B cell (primary cell): ENCODE measurements around the gene MAD1L1. TPM values are rescaled to one million over a fixed set of nuclear protein-coding genes. Genes with fewer than 3 reads are reported as not detected.

Source experiments
- ATAC-seq: fragments of 200-7000 bp; cut with Tn5 transposase; one replicate; pipeline ENCODE4 v1.10.0; 2021; ENCODE audit warnings: low read depth, mild to moderate bottlenecking, moderate number of reproducible peaks, moderate library complexity
- CTCF ChIA-PET: fragments of 350-600 bp; sonication (Branson Sonifier 250); formaldehyde crosslinking; loops from one replicate; lab custom pipeline; 2021; ENCODE audit warnings: antibody characterized with exemption, inconsistent platforms; lab: Charles Lee
- POLR2A ChIA-PET: fragments of 350-600 bp; sonication (Branson Sonifier 250); formaldehyde crosslinking; loops from one replicate; lab custom pipeline; 2021; ENCODE audit warnings: antibody characterized with exemption; lab: Charles Lee
- DNase-seq: peaks from one replicate; pipeline ENCODE4 v3.0.0; 2013
- H2AFZ ChIP-seq: 2 replicates; pipeline ENCODE4 v1.6.1; 2012; ENCODE audit warnings: mild to moderate bottlenecking, low read depth, low read length; ENCODE audit not compliant: insufficient read depth, poor library complexity, severe bottlenecking
- H3K27ac ChIP-seq, 2 donors: 1 replicate in 1 of 2; 2 replicates in 1 of 2; pipeline ENCODE4 v1.5.1; 2012 to 2013; ENCODE audit warnings: low read length in 2 of 2, mild to moderate bottlenecking in 2 of 2, moderate library complexity in 1 of 2
- H3K27me3 ChIP-seq, 4 experiments: fragments of 200-600 bp in 1 of 4; sonication (generic) in 1 of 4; replicated peaks in 1 of 4; 1 replicate in 2 of 4; 2 replicates in 2 of 4; pipeline versions ENCODE4 v1.6.1 to v1.7.0; 2013 to 2016; ENCODE audit warnings: low read length in 3 of 4, mild to moderate bottlenecking in 2 of 4, mixed read lengths in 1 of 4, moderate library complexity in 1 of 4; ENCODE audit not compliant: insufficient read depth in 4 of 4, control insufficient read depth in 3 of 4; ENCODE audit errors: control extremely low read depth in 1 of 4
- H3K36me3 ChIP-seq, 2 experiments: replicated peaks in 1 of 2; 1 replicate in 1 of 2; 2 replicates in 1 of 2; pipeline versions ENCODE4 v1.6.1 to v1.7.1; 2013; ENCODE audit warnings: low read length in 1 of 2; ENCODE audit not compliant: insufficient read depth in 2 of 2, control insufficient read depth in 1 of 2; ENCODE audit errors: control extremely low read depth in 1 of 2, extremely low read depth in 1 of 2
- H3K4me1 ChIP-seq, 2 donors: fragments of 200-600 bp in 1 of 2; sonication (generic) in 1 of 2; 1 replicate in 1 of 2; 2 replicates in 1 of 2; pipeline versions ENCODE4 v1.5.1 to v1.6.1; 2013 to 2017; ENCODE audit warnings: low read length in 2 of 2; ENCODE audit not compliant: control insufficient read depth in 2 of 2, insufficient read depth in 2 of 2
- H3K4me2 ChIP-seq: replicated peaks from 2 replicates; pipeline ENCODE3; 2012; ENCODE audit warnings: mild to moderate bottlenecking, low read depth, low read length; ENCODE audit not compliant: poor library complexity, severe bottlenecking
- H3K4me3 ChIP-seq, 5 experiments: fragments of 200-600 bp in 1 of 5; sonication (generic) in 1 of 5; 1 replicate in 3 of 5; 2 replicates in 2 of 5; pipeline versions ENCODE4 v1.5.1 to v1.7.0; 2011 to 2016; ENCODE audit warnings: low read length in 4 of 5, mild to moderate bottlenecking in 4 of 5, low read depth in 2 of 5, control low read depth in 1 of 5, moderate library complexity in 1 of 5; ENCODE audit not compliant: insufficient read depth in 1 of 5; ENCODE audit errors: control extremely low read depth in 1 of 5, extremely low read depth in 1 of 5
- H3K79me2 ChIP-seq: fragments of 200-600 bp; sonication (generic); one replicate; pipeline ENCODE4 v1.6.0; 2016; ENCODE audit warnings: low read length; ENCODE audit not compliant: control insufficient read depth, insufficient read depth
- H3K9ac ChIP-seq: fragments of 200-600 bp; sonication (generic); 2 replicates; pipeline ENCODE4 v1.6.1; 2017; ENCODE audit warnings: mild to moderate bottlenecking, low read length, moderate library complexity
- H3K9me3 ChIP-seq, 3 donors: one replicate each; pipeline versions ENCODE4 v1.6.1 to v1.7.1; 2013; ENCODE audit warnings: low read length in 2 of 3; ENCODE audit not compliant: control insufficient read depth in 2 of 3, insufficient read depth in 1 of 3; ENCODE audit errors: control extremely low read depth in 1 of 3
- H4K20me1 ChIP-seq: 2 replicates; pipeline ENCODE4 v1.6.0; 2012; ENCODE audit warnings: mild to moderate bottlenecking, low read length; ENCODE audit not compliant: insufficient read depth, control insufficient read depth, poor library complexity, severe bottlenecking
- H3K27ac Mint-ChIP-seq: one replicate; pipeline ENCODE4 v1.8.0; 2021; ENCODE audit warnings: mixed read lengths
- H3K27me3 Mint-ChIP-seq: one replicate; pipeline ENCODE4 v1.8.0; 2021; ENCODE audit warnings: mixed read lengths
- H3K4me1 Mint-ChIP-seq: one replicate; pipeline ENCODE4 v1.8.0; 2021; ENCODE audit warnings: mixed read lengths
- H3K4me3 Mint-ChIP-seq: one replicate; pipeline ENCODE4 v1.8.0; 2021; ENCODE audit warnings: mixed read lengths
- H3K9me3 Mint-ChIP-seq: one replicate; pipeline ENCODE4 v1.8.0; 2022; ENCODE audit warnings: mixed read lengths; ENCODE audit not compliant: insufficient read depth
- EZH2 ChIP-seq: IDR thresholded peaks from 2 replicates; pipeline ENCODE4 v1.6.1; 2012; ENCODE audit warnings: borderline replicate concordance, low read depth, mild to moderate bottlenecking, moderate library complexity, low read length; ENCODE audit not compliant: insufficient read depth, poor library complexity, severe bottlenecking
- WGBS: methylation state at CpG from one replicate; pipeline ENCODE4 v1.1.5; 2013; ENCODE audit warnings: missing lambda C conversion rate; ENCODE audit not compliant: insufficient coverage; 5-methylcytosine and 5-hydroxymethylcytosine counted together
- intact Hi-C: fragments of 100-400 bp; cut with micrococcal nuclease; formaldehyde crosslinking; loops from one replicate; pipeline ENCODE4 v1.10.0; 2022
- polyA plus RNA-seq: library from polyadenylated mRNA; depleted of rRNA; stranded (reverse); fragments of >200 nt; gene quantifications from 2 replicates; pipeline ENCODE4 v1.2.3, GENCODE V29; 2012
- total RNA-seq, 2 donors: library from RNA; stranded (reverse); fragments of 120-200 nt in 1 of 2; gene quantifications; 1 replicate in 1 of 2; 2 replicates in 1 of 2; pipeline versions ENCODE4 v1.2.3 to v1.2.4, GENCODE V29; 2013 to 2022
- TF ChIP-seq, protein P1 (sequence below): fragments of 200-600 bp; IDR thresholded peaks from one replicate; pipeline ENCODE4 v1.8.0; 2022; ENCODE audit warnings: antibody characterized with exemption, mild to moderate bottlenecking

Gene MAD1L1
- total and polyA plus RNA-seq, 2 donors (not counting 1 experiment from before 2014, with no cell fraction given): 86.7 to 110 TPM

DNA sequence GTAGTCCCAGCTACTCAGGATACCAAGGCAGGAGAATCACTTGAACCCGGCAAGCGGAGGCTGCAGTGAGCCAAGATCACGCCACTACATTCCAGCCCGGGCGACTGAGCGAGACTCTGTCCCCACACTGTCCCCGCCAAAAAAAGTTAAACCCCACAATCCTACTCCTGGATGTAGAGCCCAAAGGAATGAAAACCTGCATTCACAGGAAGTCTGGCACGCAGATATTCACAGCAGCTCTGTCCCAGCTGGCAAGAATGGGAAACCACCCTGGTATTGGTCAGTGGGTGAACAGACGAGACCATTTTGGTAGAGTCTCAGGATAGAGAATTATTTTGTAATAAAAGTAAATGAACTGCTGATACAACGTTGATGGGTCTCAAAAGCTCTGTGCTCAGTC is 225.2 kb downstream of the MAD1L1 start:
- Histone ChIP-seq H2AFZ (no peak overlapping the region), H3K9ac (no peak overlapping the region), H3K36me3 (peaks cover 0 to 3% of the 10 kb centered on the region in 2 experiments), H3K27ac (no peak overlapping the region), H3K4me2 (no peak overlapping the region), H3K4me1 (peaks cover 10 to 15% of the 10 kb centered on the region in 2 donors), H3K27me3 (no peaks in the 10 kb centered on the region), H3K79me2 (peaks cover 4% of the 10 kb centered on the region), H3K9me3 (no peaks in the 10 kb centered on the region), H4K20me1 (no peaks in the 10 kb centered on the region), H3K4me3 (no peak overlapping the region)
- no peak overlapping the region for H3K4me3 Mint-ChIP-seq
- H3K27ac Mint-ChIP-seq: no peak overlapping the region
- ATAC-seq: no peak
- H3K4me1 Mint-ChIP-seq: peaks cover 19% of the 10 kb centered on the region
- 97% methylated on average over 10 of the region's 10 CpGs for WGBS
- H3K27me3 Mint-ChIP-seq: no peaks in the 10 kb centered on the region
- CTCF ChIA-PET: interaction anchor here (1.0 kb wide), 1 partner anchor 88 kb away, joined by 3 read pairs; no protein-coding TSS in a partner anchor
- POLR2A ChIA-PET: no interaction called here
- no peaks in the 10 kb centered on the region for H3K9me3 Mint-ChIP-seq
- intact Hi-C loops: no loop called here
- TF ChIP-seq EZH2: no peak
- TF ChIP-seq, protein P1, sequence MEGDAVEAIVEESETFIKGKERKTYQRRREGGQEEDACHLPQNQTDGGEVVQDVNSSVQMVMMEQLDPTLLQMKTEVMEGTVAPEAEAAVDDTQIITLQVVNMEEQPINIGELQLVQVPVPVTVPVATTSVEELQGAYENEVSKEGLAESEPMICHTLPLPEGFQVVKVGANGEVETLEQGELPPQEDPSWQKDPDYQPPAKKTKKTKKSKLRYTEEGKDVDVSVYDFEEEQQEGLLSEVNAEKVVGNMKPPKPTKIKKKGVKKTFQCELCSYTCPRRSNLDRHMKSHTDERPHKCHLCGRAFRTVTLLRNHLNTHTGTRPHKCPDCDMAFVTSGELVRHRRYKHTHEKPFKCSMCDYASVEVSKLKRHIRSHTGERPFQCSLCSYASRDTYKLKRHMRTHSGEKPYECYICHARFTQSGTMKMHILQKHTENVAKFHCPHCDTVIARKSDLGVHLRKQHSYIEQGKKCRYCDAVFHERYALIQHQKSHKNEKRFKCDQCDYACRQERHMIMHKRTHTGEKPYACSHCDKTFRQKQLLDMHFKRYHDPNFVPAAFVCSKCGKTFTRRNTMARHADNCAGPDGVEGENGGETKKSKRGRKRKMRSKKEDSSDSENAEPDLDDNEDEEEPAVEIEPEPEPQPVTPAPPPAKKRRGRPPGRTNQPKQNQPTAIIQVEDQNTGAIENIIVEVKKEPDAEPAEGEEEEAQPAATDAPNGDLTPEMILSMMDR: no peak
- no peak for DNase-seq

DNA sequence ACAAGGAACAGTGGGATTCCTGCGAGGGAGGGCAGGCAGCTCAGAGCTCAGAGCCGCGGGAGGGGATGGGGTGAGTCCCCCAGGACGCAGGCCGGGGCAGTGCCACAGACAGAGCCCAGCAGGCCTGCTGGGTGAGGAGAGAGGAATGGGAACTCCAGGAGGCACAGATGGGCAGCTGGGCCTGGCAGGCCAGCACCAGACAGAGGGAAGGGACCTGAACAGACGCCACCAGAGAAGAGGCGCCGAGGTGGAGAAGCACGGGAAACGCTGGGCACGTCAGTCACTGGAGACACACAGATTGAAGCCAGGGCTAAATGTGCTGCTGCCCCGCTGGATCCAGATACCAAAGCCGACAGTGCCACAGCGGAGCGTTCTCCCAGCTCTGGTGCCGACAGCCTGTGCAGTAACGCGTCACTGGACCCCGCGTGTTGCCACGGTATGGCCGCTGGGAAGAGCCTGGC is 225.8 kb downstream of the MAD1L1 start:
- intact Hi-C loops: no loop called here
- Mint-ChIP-seq H3K9me3 (no peaks in the 10 kb centered on the region), H3K4me3 (no peak overlapping the region), H3K27me3 (no peaks in the 10 kb centered on the region), H3K4me1 (peaks cover 19% of the 10 kb centered on the region), H3K27ac (no peak overlapping the region)
- ChIA-PET POLR2A (no interaction called here), CTCF (interaction anchor here (0.9 to 1.0 kb wide), 2 partner anchors 87 to 341 kb away, joined by 3 to 4 read pairs; no protein-coding TSS in a partner anchor)
- Histone ChIP-seq H4K20me1 (no peaks in the 10 kb centered on the region), H3K4me2 (no peak overlapping the region), H3K27ac (no peak overlapping the region), H2AFZ (no peak overlapping the region), H3K27me3 (no peaks in the 10 kb centered on the region), H3K79me2 (peaks cover 4% of the 10 kb centered on the region), H3K9me3 (no peaks in the 10 kb centered on the region), H3K9ac (no peak overlapping the region), H3K4me1 (peaks cover 10 to 15% of the 10 kb centered on the region in 2 donors), H3K4me3 (no peak overlapping the region), H3K36me3 (no peaks in the 10 kb centered on the region)
- ATAC-seq (no peak), DNase-seq (no peak)
- TF ChIP-seq EZH2: no peak
- TF ChIP-seq, protein P1: no peak
- 99% methylated on average over 22 of the region's 22 CpGs for WGBS
